RWPE2 (cell line): Measurements from ENCODE around the gene PTPRN2.

Source experiments
- ATAC-seq: fragments of 200-7000 bp; cut with Tn5 transposase; 3 replicates; pipeline ENCODE4 v1.9.1; 2021; ENCODE audit warnings: low read depth
- DNase-seq: peaks from one replicate; pipeline ENCODE4 v3.0.0-alpha.2; 2020; ENCODE audit warnings: low spot score
- H3K27ac ChIP-seq: fragments of 450-650 bp; 2 replicates; pipeline ENCODE4 v1.5.1; 2017; ENCODE audit warnings: mild to moderate bottlenecking; ENCODE audit not compliant: poor library complexity, severe bottlenecking
- H3K27me3 ChIP-seq: fragments of 250-450 bp; sonication (Bioruptor Pico); 2 replicates; pipeline ENCODE4 v1.5.1; 2021; ENCODE audit warnings: mild to moderate bottlenecking, moderate library complexity; ENCODE audit not compliant: insufficient read depth, poor library complexity, severe bottlenecking
- H3K36me3 ChIP-seq: fragments of 250-450 bp; sonication (Bioruptor Pico); 2 replicates; pipeline ENCODE4 v1.5.1; 2020; ENCODE audit warnings: low read depth, mild to moderate bottlenecking, moderate library complexity
- H3K4me1 ChIP-seq: fragments of 250-450 bp; sonication (Bioruptor Pico); 2 replicates; pipeline ENCODE4 v1.5.1; 2021; ENCODE audit warnings: mild to moderate bottlenecking, moderate library complexity; ENCODE audit not compliant: insufficient read depth, poor library complexity, severe bottlenecking
- H3K4me3 ChIP-seq: fragments of 250-450 bp; sonication (Bioruptor Pico); 2 replicates; pipeline ENCODE4 v1.5.1; 2021; ENCODE audit warnings: mild to moderate bottlenecking, moderate library complexity; ENCODE audit not compliant: severe bottlenecking
- H3K9me3 ChIP-seq: fragments of 250-450 bp; sonication (Bioruptor Pico); 2 replicates; pipeline ENCODE4 v1.5.1; 2021; ENCODE audit warnings: mild to moderate bottlenecking, moderate library complexity; ENCODE audit not compliant: severe bottlenecking
- CTCF ChIP-seq: fragments of 450-650 bp; IDR thresholded peaks from one replicate; pipeline ENCODE4 v1.5.1; 2017; ENCODE audit warnings: mild to moderate bottlenecking, moderate library complexity; ENCODE audit not compliant: poor library complexity, severe bottlenecking

Gene PTPRN2

GRCh38 chr7:157793973-157794745 is 793.5 kb downstream of the PTPRN2 start:
- no peak for TF ChIP-seq CTCF
- H3K9me3 ChIP-seq, result peaks cover 2% of the 10 kb centered on the region
- H3K27ac ChIP-seq, result no peak overlapping the region
- no peak for DNase-seq
- ATAC-seq, result no peak
- no peaks in the 10 kb centered on the region for H3K36me3 ChIP-seq
- no peaks in the 10 kb centered on the region for H3K27me3 ChIP-seq
- no peak overlapping the region for H3K4me3 ChIP-seq
- H3K4me1 ChIP-seq, result no peaks in the 10 kb centered on the region

GRCh38 chr7:157793087-157793353 is 794.6 kb downstream of the PTPRN2 start:
- Histone ChIP-seq H3K36me3 (no peaks in the 10 kb centered on the region), H3K27ac (no peak overlapping the region), H3K4me1 (no peaks in the 10 kb centered on the region), H3K4me3 (no peak overlapping the region), H3K27me3 (no peaks in the 10 kb centered on the region), H3K9me3 (no peaks in the 10 kb centered on the region)
- no peak for DNase-seq
- TF ChIP-seq CTCF, result no peak
- ATAC-seq, result no peak

GRCh38 chr7:157792241-157793086 is 795.2 kb downstream of the PTPRN2 start:
- Histone ChIP-seq H3K27me3 (no peaks in the 10 kb centered on the region), H3K4me3 (no peak overlapping the region), H3K4me1 (no peaks in the 10 kb centered on the region), H3K9me3 (no peaks in the 10 kb centered on the region), H3K27ac (no peak overlapping the region), H3K36me3 (no peaks in the 10 kb centered on the region)
- TF ChIP-seq CTCF, result no peak
- DNase-seq (peak; percentile 30), ATAC-seq (no peak)

- Histone ChIP-seq H3K4me1 (no peaks in the 10 kb centered on the region), H3K4me3 (no peak overlapping the region), H3K27me3 (no peaks in the 10 kb centered on the region), H3K36me3 (no peaks in the 10 kb centered on the region), H3K27ac (no peak overlapping the region), H3K9me3 (no peaks in the 10 kb centered on the region)
- no peak for TF ChIP-seq CTCF
- no peak for DNase-seq
- ATAC-seq, result no peak
Measured at GRCh38 chr7:157791666-157792065, 796.0 kb downstream of the PTPRN2 start.

- Histone ChIP-seq H3K27ac (no peak overlapping the region), H3K36me3 (no peaks in the 10 kb centered on the region), H3K4me1 (no peaks in the 10 kb centered on the region), H3K4me3 (no peak overlapping the region), H3K9me3 (no peaks in the 10 kb centered on the region), H3K27me3 (no peaks in the 10 kb centered on the region)
- no peak for DNase-seq
- ATAC-seq, result no peak
- no peak for TF ChIP-seq CTCF
Measured at GRCh38 chr7:157791261-157791660, 796.4 kb downstream of the PTPRN2 start.
